Measurements from ENCODE around the gene UBXN7. TPM values are rescaled to one million over a fixed set of nuclear protein-coding genes. Genes with fewer than 3 reads are reported as not detected.
"Not testable (repeated sequence)": the region's sequence is repeated elsewhere in the genome, so short reads cannot be mapped to it uniquely, and the experiment has no call there.

Gene UBXN7
- total RNA-seq, 1 donor from 2014 or later = 11.8 TPM

GRCh38 chr3:196397941-196398340 is 34.3 kb downstream of the UBXN7 start:
- FAIRE-seq (no peak), DNase-seq (ENCODE audit: low read depth) (no peak)
- Histone ChIP-seq H3K4me3 (ENCODE audit: low read depth, low read length) (no peak overlapping the region), H3K36me3 (ENCODE audit: control insufficient read depth, insufficient read depth, low read length) (peaks cover 5% of the 10 kb centered on the region), H3K27me3 (ENCODE audit: control insufficient read depth, insufficient read depth, low read length) (no peaks in the 10 kb centered on the region)
- TF ChIP-seq CTCF (IDR thresholded peaks at IDR 0.05; ENCODE audit: insufficient read depth, low read length, severe bottlenecking) = no peak

- TF ChIP-seq CTCF (IDR thresholded peaks at IDR 0.05; ENCODE audit: insufficient read depth, low read length, severe bottlenecking) = no peak
- Histone ChIP-seq H3K4me3 (ENCODE audit: low read depth, low read length) (no peak overlapping the region), H3K36me3 (ENCODE audit: control insufficient read depth, insufficient read depth, low read length) (peaks cover 6% of the 10 kb centered on the region), H3K27me3 (ENCODE audit: control insufficient read depth, insufficient read depth, low read length) (no peaks in the 10 kb centered on the region)
- DNase-seq (ENCODE audit: low read depth) (no peak), FAIRE-seq (no peak)
Observed at GRCh38 chr3:196390116-196390515, 42.1 kb downstream of the UBXN7 start.

- H3K4me3 ChIP-seq (ENCODE audit: low read depth, low read length) = no peak overlapping the region
- H3K27me3 ChIP-seq (ENCODE audit: control insufficient read depth, insufficient read depth, low read length) = no peaks in the 10 kb centered on the region
- peaks cover 6% of the 10 kb centered on the region for H3K36me3 ChIP-seq (ENCODE audit: control insufficient read depth, insufficient read depth, low read length)
- DNase-seq (ENCODE audit: low read depth) (no peak), FAIRE-seq (no peak)
- TF ChIP-seq CTCF (IDR thresholded peaks at IDR 0.05; ENCODE audit: insufficient read depth, low read length, severe bottlenecking) = no peak
Observed at GRCh38 chr3:196388956-196389355, 43.3 kb downstream of the UBXN7 start.

GRCh38 chr3:196387941-196388340 is 44.3 kb downstream of the UBXN7 start:
- not testable (repeated sequence) for FAIRE-seq; H3K36me3 ChIP-seq (ENCODE audit: control insufficient read depth, insufficient read depth, low read length); H3K4me3 ChIP-seq (ENCODE audit: low read depth, low read length); DNase-seq (ENCODE audit: low read depth); H3K27me3 ChIP-seq (ENCODE audit: control insufficient read depth, insufficient read depth, low read length)

GRCh38 chr3:196386797-196387196 is 45.4 kb downstream of the UBXN7 start:
- not testable (repeated sequence) for DNase-seq (ENCODE audit: low read depth); FAIRE-seq; H3K36me3 ChIP-seq (ENCODE audit: control insufficient read depth, insufficient read depth, low read length)

GRCh38 chr3:196386034-196386433 is 46.2 kb downstream of the UBXN7 start:
- H3K4me3 ChIP-seq (ENCODE audit: low read depth, low read length); H3K27me3 ChIP-seq (ENCODE audit: control insufficient read depth, insufficient read depth, low read length); DNase-seq (ENCODE audit: low read depth); H3K36me3 ChIP-seq (ENCODE audit: control insufficient read depth, insufficient read depth, low read length); FAIRE-seq: not testable (repeated sequence)

More at GRCh38 chr3:196386797-196387196, 45.4 kb downstream of the UBXN7 start:
- not testable (repeated sequence) for H3K27me3 ChIP-seq (ENCODE audit: control insufficient read depth, insufficient read depth, low read length); H3K4me3 ChIP-seq (ENCODE audit: low read depth, low read length)

GRCh38 chr3:196385446-196385845 is 46.8 kb downstream of the UBXN7 start:
- DNase-seq (ENCODE audit: low read depth); H3K4me3 ChIP-seq (ENCODE audit: low read depth, low read length); H3K27me3 ChIP-seq (ENCODE audit: control insufficient read depth, insufficient read depth, low read length); H3K36me3 ChIP-seq (ENCODE audit: control insufficient read depth, insufficient read depth, low read length); FAIRE-seq: not testable (repeated sequence)

- FAIRE-seq (no peak), DNase-seq (ENCODE audit: low read depth) (no peak)
- TF ChIP-seq CTCF (IDR thresholded peaks at IDR 0.05; ENCODE audit: insufficient read depth, low read length, severe bottlenecking) = no peak
Observed at GRCh38 chr3:196378146-196378841, 53.9 kb downstream of the UBXN7 start.

More at GRCh38 chr3:196378146-196378841, 53.9 kb downstream of the UBXN7 start:
- H3K4me3 ChIP-seq (ENCODE audit: low read depth, low read length) = no peak overlapping the region
- H3K36me3 ChIP-seq (ENCODE audit: control insufficient read depth, insufficient read depth, low read length) = peaks cover 6% of the 10 kb centered on the region
- H3K27me3 ChIP-seq (ENCODE audit: control insufficient read depth, insufficient read depth, low read length) = no peaks in the 10 kb centered on the region
